Mesendoderm (in vitro differentiated cells): ENCODE data around the gene IL16.

Experiments
- DNase-seq: peaks from one replicate; pipeline ENCODE4 v3.0.0; 2013
- H2AK5ac ChIP-seq: 2 replicates; pipeline ENCODE4 v1.6.1; 2013; ENCODE audit warnings: low read length, inconsistent platforms
- H2BK120ac ChIP-seq: 2 replicates; pipeline ENCODE4 v1.6.1; 2013; ENCODE audit warnings: low read depth, mild to moderate bottlenecking, low read length, moderate library complexity, mixed read lengths
- H2BK15ac ChIP-seq: replicated peaks from 2 replicates; pipeline ENCODE4 v1.6.1; 2013; ENCODE audit warnings: low read depth, mild to moderate bottlenecking, moderate library complexity
- H2BK5ac ChIP-seq: 2 replicates; pipeline ENCODE4 v1.6.1; 2013; ENCODE audit warnings: low read length, inconsistent platforms
- H3K18ac ChIP-seq: 2 replicates; pipeline ENCODE4 v1.6.1; 2013; ENCODE audit warnings: mild to moderate bottlenecking, low read length, mixed read lengths
- H3K23ac ChIP-seq: one replicate; pipeline ENCODE4 v1.6.1; 2013; ENCODE audit warnings: low read length
- H3K27ac ChIP-seq: 2 replicates; pipeline ENCODE4 v1.5.1; 2013; ENCODE audit warnings: low read depth, mild to moderate bottlenecking, inconsistent platforms, low read length, moderate library complexity
- H3K27me3 ChIP-seq: 2 replicates; pipeline ENCODE4 v1.6.1; 2013; ENCODE audit warnings: low read length, control low read depth, mild to moderate bottlenecking, inconsistent platforms; ENCODE audit not compliant: insufficient read depth, poor library complexity
- H3K36me3 ChIP-seq: 2 replicates; pipeline ENCODE4 v1.6.1; 2013; ENCODE audit warnings: low read length, inconsistent platforms; ENCODE audit not compliant: control insufficient read depth, insufficient read depth
- H3K4ac ChIP-seq: one replicate; pipeline ENCODE4 v1.6.1; 2013; ENCODE audit warnings: low read depth, mild to moderate bottlenecking, low read length, moderate library complexity
- H3K4me1 ChIP-seq: 2 replicates; pipeline ENCODE4 v1.6.1; 2013; ENCODE audit warnings: low read depth, low read length, inconsistent platforms; ENCODE audit not compliant: control insufficient read depth
- H3K4me2 ChIP-seq: 2 replicates; pipeline ENCODE4 v1.6.1; 2013; ENCODE audit warnings: low read length
- H3K4me3 ChIP-seq: 2 replicates; pipeline ENCODE4 v1.5.1; 2013; ENCODE audit warnings: mild to moderate bottlenecking, low read length
- H3K56ac ChIP-seq: one replicate; pipeline ENCODE4 v1.6.1; 2013; ENCODE audit warnings: low read length
- H3K79me1 ChIP-seq: 2 replicates; pipeline ENCODE4 v1.6.1; 2013; ENCODE audit warnings: low read length, inconsistent platforms
- H3K79me2 ChIP-seq: 2 replicates; pipeline ENCODE4 v1.6.1; 2013; ENCODE audit warnings: mild to moderate bottlenecking, low read length; ENCODE audit not compliant: control insufficient read depth, insufficient read depth
- H3K9ac ChIP-seq: 2 replicates; pipeline ENCODE4 v1.6.1; 2013; ENCODE audit warnings: low read length, inconsistent platforms
- H4K5ac ChIP-seq: one replicate; pipeline ENCODE4 v1.6.1; 2013; ENCODE audit warnings: low read length
- H4K8ac ChIP-seq: one replicate; pipeline ENCODE4 v1.6.1; 2013; ENCODE audit warnings: low read depth, mild to moderate bottlenecking, control low read depth, low read length, moderate library complexity
- WGBS: extraction: QIAGEN DNeasy Blood & Tissue Kit; methylation state at CpG from one replicate; pipeline ENCODE4 v1.1.7; 2013; ENCODE audit warnings: low lambda C conversion rate, missing lambda C conversion rate; ENCODE audit not compliant: insufficient coverage; ENCODE audit errors: extremely low coverage; 5-methylcytosine and 5-hydroxymethylcytosine counted together

The IL16 gene

GRCh38 chr15:81254277-81254915, 57.7 kb downstream of the IL16 start:
- no peaks in the 10 kb centered on the region for H3K36me3 ChIP-seq

GRCh38 chr15:81254916-81255290, 58.2 kb downstream of the IL16 start:
- Histone ChIP-seq H3K27ac (no peak overlapping the region), H2AK5ac (no peak overlapping the region)

More at GRCh38 chr15:81254277-81254915, 57.7 kb downstream of the IL16 start:
- Histone ChIP-seq H3K4ac (no peak overlapping the region), H3K4me2 (no peak overlapping the region), H3K18ac (no peak overlapping the region), H3K9ac (no peak overlapping the region), H2BK120ac (no peak overlapping the region), H3K27me3 (no peaks in the 10 kb centered on the region), H3K27ac (no peak overlapping the region), H3K56ac (no peak overlapping the region), H3K4me3 (no peak overlapping the region), H3K4me1 (no peaks in the 10 kb centered on the region), H2BK5ac (no peak overlapping the region), H4K8ac (no peak overlapping the region), H3K79me2 (no peaks in the 10 kb centered on the region), H4K5ac (no peak overlapping the region), H3K79me1 (no peaks in the 10 kb centered on the region), H2AK5ac (no peak overlapping the region), H2BK15ac (no peak overlapping the region), H3K23ac (no peak overlapping the region)
- DNase-seq, result no peak
- no CpG with 5 or more reads among the region's 5 CpGs for WGBS

GRCh38 chr15:81255315-81255957, 58.8 kb downstream of the IL16 start:
- no peak overlapping the region for H3K23ac ChIP-seq
- WGBS, result no CpG with 5 or more reads among the region's 5 CpGs
- H3K4me2 ChIP-seq, result no peak overlapping the region
- H2BK15ac ChIP-seq, result no peak overlapping the region
- no peak for DNase-seq
- H3K9ac ChIP-seq, result no peak overlapping the region
- H3K4me3 ChIP-seq, result no peak overlapping the region
- H2AK5ac ChIP-seq, result no peak overlapping the region
- no peak overlapping the region for H3K56ac ChIP-seq
- no peak overlapping the region for H3K18ac ChIP-seq
- no peaks in the 10 kb centered on the region for H3K4me1 ChIP-seq
- H3K27me3 ChIP-seq, result no peaks in the 10 kb centered on the region
- H4K5ac ChIP-seq, result no peak overlapping the region
- H2BK5ac ChIP-seq, result no peak overlapping the region
- no peak overlapping the region for H4K8ac ChIP-seq
- no peak overlapping the region for H2BK120ac ChIP-seq
- no peak overlapping the region for H3K27ac ChIP-seq
- H3K79me2 ChIP-seq, result no peaks in the 10 kb centered on the region
- H3K4ac ChIP-seq, result no peak overlapping the region
- H3K36me3 ChIP-seq, result no peaks in the 10 kb centered on the region
- no peaks in the 10 kb centered on the region for H3K79me1 ChIP-seq

More at GRCh38 chr15:81254916-81255290, 58.2 kb downstream of the IL16 start:
- no peak overlapping the region for H3K18ac ChIP-seq
- H4K8ac ChIP-seq, result no peak overlapping the region
- H3K9ac ChIP-seq, result no peak overlapping the region
- no peaks in the 10 kb centered on the region for H3K4me1 ChIP-seq
- no peak overlapping the region for H2BK15ac ChIP-seq
- H3K23ac ChIP-seq, result no peak overlapping the region
- H3K79me2 ChIP-seq, result no peaks in the 10 kb centered on the region
- H3K27me3 ChIP-seq, result no peaks in the 10 kb centered on the region
- H3K56ac ChIP-seq, result no peak overlapping the region
- H3K4ac ChIP-seq, result no peak overlapping the region
- WGBS, result no CpG with 5 or more reads among the region's 3 CpGs
- H4K5ac ChIP-seq, result no peak overlapping the region
- H3K4me2 ChIP-seq, result no peak overlapping the region
- no peak overlapping the region for H2BK5ac ChIP-seq
- H3K36me3 ChIP-seq, result no peaks in the 10 kb centered on the region
- DNase-seq, result no peak
- no peak overlapping the region for H2BK120ac ChIP-seq
- H3K79me1 ChIP-seq, result no peaks in the 10 kb centered on the region
- H3K4me3 ChIP-seq, result no peak overlapping the region

- Histone ChIP-seq H2BK5ac (no peak overlapping the region), H4K8ac (no peak overlapping the region), H3K4me3 (no peak overlapping the region), H3K4me1 (no peaks in the 10 kb centered on the region), H3K56ac (no peak overlapping the region), H2BK120ac (no peak overlapping the region), H4K5ac (no peak overlapping the region), H3K27ac (no peak overlapping the region), H3K79me1 (no peaks in the 10 kb centered on the region), H3K4ac (no peak overlapping the region), H3K9ac (no peak overlapping the region), H3K36me3 (no peaks in the 10 kb centered on the region), H3K18ac (no peak overlapping the region), H2BK15ac (no peak overlapping the region), H3K79me2 (no peaks in the 10 kb centered on the region), H2AK5ac (no peak overlapping the region), H3K4me2 (no peak overlapping the region), H3K23ac (no peak overlapping the region), H3K27me3 (no peaks in the 10 kb centered on the region)
- DNase-seq, result no peak
These were observed 59.3 kb downstream of the IL16 start for GRCh38 chr15:81255958-81256320.

GRCh38 chr15:81256916-81257315, 60.2 kb downstream of the IL16 start:
- DNase-seq, result peak; percentile 42
- no peak overlapping the region for H4K5ac ChIP-seq
- no CpG with 5 or more reads among the region's 1 CpG for WGBS

DNA sequence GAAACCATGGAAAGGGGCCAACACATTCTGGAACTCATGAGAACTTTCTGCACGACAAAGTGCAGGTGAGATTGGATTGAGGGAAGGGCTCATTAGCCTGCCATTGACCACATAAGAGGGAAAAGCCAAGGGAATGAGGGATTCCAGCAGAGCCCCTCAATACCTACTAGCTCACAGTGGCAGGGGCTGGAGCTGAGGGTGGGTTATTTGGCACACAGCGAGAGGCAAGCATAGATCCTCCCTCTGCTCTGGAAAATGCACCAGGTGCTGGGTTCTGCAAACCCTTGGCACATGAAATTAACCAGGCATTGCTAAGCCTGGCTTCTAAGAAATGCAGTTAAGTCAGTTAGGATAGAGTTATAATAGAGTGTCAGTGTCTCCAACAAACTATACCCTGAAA, 60.8 kb downstream of the IL16 start:
- no CpG with 5 or more reads among the region's 2 CpGs for WGBS
- Histone ChIP-seq H3K9ac (no peak overlapping the region), H3K18ac (no peak overlapping the region)

More at GRCh38 chr15:81256916-81257315, 60.2 kb downstream of the IL16 start:
- Histone ChIP-seq H4K8ac (no peak overlapping the region), H3K23ac (no peak overlapping the region), H3K27ac (no peak overlapping the region), H3K4me2 (no peak overlapping the region), H3K56ac (no peak overlapping the region), H3K18ac (no peak overlapping the region), H3K4me3 (no peak overlapping the region), H3K4me1 (no peaks in the 10 kb centered on the region), H3K4ac (no peak overlapping the region), H3K36me3 (no peaks in the 10 kb centered on the region), H3K27me3 (no peaks in the 10 kb centered on the region), H2BK15ac (no peak overlapping the region), H2BK120ac (no peak overlapping the region), H2BK5ac (no peak overlapping the region), H3K9ac (no peak overlapping the region), H3K79me1 (no peaks in the 10 kb centered on the region), H3K79me2 (no peaks in the 10 kb centered on the region), H2AK5ac (no peak overlapping the region)

More for the DNA sequence above, 60.8 kb downstream of the IL16 start:
- H3K4me3 ChIP-seq, result no peak overlapping the region
- no peak overlapping the region for H2BK120ac ChIP-seq
- H2BK5ac ChIP-seq, result no peak overlapping the region
- no peak overlapping the region for H3K4ac ChIP-seq
- H3K27ac ChIP-seq, result no peak overlapping the region
- H3K27me3 ChIP-seq, result no peaks in the 10 kb centered on the region
- no peak overlapping the region for H4K5ac ChIP-seq
- no peaks in the 10 kb centered on the region for H3K79me1 ChIP-seq
- H3K4me1 ChIP-seq, result no peaks in the 10 kb centered on the region
- no peak for DNase-seq
- no peak overlapping the region for H3K56ac ChIP-seq
- no peak overlapping the region for H2BK15ac ChIP-seq
- H4K8ac ChIP-seq, result no peak overlapping the region
- H3K79me2 ChIP-seq, result no peaks in the 10 kb centered on the region
- no peaks in the 10 kb centered on the region for H3K36me3 ChIP-seq
- H3K4me2 ChIP-seq, result no peak overlapping the region
- no peak overlapping the region for H2AK5ac ChIP-seq
- no peak overlapping the region for H3K23ac ChIP-seq
